GM12872 (cell line): Measurements from ENCODE around the gene KRT72.

Source experiments
- TF ChIP-seq, protein P1 (sequence below): IDR thresholded peaks from 3 replicates; pipeline ENCODE4 v1.5.1; 2011; ENCODE audit warnings: low read depth, mild to moderate bottlenecking, low read length, moderate library complexity; ENCODE audit not compliant: insufficient read depth

Gene KRT72

DNA sequence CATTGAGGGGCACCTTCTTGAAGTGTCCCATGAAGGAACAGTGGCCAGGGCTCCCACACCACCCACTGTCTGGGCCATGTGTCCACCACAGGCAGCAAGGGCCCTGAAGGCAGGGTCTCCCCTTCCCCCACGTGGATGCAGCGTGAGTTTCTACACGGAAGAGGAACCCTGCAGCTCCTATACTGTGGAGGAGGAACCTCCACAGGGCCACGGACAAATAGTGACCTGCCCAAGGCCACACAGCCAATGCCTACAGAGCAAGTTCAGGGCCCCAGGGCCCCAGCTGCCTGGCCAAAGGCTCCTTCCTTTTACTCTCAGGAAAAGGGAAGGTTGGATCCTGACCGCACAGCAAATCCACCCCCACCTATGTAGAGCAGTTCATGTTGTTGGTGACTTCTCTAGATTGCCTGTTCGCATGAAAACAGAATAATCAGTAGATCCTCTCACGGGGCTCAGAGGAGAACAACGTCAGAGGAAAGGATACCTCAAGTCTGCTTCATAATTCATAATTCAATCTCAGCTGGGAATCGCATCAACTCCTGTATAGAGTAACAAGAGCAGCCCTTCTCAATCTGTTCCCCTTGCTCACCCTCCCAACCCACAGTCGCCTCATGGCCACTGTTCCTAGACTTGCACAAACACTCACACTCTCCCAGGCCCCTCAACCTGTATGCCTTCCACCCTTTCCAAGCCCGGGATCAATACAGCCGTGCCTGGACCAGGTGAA lies 28.2 kb upstream of the KRT72 start:
- TF ChIP-seq, protein P1, sequence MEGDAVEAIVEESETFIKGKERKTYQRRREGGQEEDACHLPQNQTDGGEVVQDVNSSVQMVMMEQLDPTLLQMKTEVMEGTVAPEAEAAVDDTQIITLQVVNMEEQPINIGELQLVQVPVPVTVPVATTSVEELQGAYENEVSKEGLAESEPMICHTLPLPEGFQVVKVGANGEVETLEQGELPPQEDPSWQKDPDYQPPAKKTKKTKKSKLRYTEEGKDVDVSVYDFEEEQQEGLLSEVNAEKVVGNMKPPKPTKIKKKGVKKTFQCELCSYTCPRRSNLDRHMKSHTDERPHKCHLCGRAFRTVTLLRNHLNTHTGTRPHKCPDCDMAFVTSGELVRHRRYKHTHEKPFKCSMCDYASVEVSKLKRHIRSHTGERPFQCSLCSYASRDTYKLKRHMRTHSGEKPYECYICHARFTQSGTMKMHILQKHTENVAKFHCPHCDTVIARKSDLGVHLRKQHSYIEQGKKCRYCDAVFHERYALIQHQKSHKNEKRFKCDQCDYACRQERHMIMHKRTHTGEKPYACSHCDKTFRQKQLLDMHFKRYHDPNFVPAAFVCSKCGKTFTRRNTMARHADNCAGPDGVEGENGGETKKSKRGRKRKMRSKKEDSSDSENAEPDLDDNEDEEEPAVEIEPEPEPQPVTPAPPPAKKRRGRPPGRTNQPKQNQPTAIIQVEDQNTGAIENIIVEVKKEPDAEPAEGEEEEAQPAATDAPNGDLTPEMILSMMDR, result no peak

DNA sequence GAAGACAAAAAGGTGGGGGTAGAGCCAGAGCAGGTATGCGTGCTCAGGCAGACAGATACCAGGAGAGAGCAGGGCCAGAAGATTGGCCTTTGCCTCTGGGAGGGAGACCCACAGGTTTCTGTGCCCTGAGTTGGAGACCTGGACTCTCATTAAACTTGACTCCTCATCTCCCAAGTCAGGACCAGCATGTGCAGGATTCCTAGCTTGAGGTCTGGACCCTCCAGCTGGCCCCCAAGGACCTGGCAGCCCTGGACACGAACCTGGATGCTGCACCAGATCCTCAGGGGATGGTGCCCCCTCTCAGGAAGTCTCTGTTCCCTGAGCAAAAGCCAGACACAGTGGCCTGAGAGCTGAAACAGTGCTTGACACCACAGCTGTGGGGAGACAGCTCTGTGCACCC lies 27.6 kb upstream of the KRT72 start:
- TF ChIP-seq, protein P1, result no peak

DNA sequence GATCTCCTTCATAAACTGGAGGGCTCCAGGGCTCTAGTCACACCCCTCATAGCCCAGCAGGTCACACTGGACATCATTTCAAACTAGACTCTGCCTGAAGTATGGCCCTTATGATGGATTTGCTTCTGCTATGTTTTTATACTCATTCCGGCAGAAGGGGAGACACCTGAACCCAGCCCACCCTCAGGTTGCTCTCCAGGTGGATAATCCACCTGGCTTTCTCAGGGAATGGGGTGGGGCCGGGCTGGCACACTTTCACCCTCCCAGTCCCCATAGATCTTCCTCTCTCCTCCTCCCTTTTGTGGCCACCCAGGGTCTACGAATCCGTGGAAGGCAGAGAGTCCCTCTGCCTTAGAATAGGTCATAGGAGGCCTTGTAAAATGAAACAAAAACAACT lies 26.8 kb upstream of the KRT72 start:
- TF ChIP-seq, protein P1, result no peak

DNA sequence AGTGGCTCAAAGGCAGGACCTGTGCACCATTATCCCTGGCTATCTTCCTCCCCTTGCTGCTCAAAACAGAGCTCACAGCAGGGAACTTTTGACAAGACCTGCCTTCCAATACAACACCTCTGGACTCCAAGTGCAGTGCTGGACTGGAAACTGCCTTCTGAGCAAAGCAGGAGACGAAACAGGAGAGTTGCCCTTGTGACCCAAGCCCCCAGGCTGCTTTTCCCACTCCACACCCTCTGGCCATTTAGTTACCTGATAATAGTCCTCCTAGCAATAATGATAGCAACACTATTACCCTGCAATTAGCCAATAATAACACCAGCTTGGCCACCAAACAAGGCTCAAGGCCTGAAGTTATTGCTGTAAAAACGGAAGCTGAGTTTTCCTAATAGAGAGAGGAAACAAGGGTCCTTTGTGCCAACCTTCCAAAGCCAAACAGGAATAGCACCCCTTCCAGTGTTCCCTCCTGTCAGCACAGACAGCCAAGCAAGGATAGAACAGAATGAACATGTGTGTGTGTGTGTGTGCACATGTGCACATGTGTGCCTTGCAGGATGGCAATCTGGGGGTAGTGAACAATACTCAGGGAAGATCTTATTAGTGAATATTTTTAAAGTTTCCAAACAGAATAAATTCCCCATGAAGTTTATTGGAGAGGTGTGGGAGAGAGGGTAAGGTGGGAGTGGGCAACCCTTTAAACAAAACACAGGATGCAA lies 26.3 kb upstream of the KRT72 start:
- TF ChIP-seq, protein P1, result no peak

DNA sequence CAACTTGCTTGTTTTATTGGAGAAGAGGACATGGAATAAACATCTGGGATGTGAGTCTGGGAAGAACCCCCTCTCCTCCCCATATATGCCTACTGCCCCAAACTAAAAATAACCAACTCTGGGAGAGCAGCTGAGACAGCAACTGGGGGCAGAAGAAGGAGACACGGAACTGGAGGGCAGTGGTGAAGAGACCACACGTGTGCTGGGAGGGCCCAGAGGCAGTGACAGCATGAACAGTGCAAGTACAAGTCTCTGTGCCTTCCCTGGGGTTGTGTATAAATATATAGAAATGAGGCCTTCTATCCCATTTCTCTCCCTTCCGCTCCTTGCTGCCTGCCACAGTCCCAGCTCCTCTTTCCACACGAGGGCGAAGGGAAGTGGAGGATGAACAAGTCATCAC lies 21.1 kb upstream of the KRT72 start:
- TF ChIP-seq, protein P1, result no peak

DNA sequence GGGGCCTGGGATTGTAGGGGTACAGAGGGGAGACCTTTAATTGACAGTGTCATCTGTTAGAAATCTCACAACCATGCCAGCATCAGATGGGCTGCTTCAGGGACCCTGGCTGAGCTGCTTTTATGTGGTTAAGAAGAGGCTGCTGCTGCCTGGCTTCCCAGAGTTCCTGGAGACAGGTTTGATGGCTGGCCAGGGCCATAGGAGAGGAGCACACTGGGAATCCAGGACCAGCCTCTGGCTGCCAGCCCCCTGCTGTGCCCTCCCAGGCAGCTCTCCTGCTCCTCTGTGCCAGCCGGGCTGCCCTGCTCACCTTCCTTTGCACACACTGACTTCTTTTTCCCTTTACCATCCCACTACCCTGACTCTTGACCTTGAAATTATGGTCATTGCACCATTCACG lies 17.6 kb upstream of the KRT72 start:
- TF ChIP-seq, protein P1, result no peak

DNA sequence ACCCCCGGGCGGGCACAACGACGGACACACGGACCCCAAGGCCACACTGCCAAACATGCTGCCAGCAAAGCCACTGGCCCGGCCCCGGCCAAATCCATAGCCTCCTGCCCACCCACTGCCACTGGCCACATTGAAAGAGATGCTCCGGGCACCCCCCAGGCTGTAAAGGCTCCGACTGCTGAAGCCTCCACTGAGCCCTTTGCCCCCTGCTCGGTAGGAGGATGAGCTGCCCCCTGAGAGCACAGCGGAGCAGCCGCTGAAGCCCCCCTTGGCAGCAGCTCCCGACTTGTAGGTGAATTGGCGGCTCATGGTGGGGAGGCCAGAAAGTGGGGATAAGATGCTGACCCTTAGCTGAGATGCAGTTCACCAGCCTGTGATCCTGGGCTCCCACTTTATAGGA lies 17.0 kb upstream of the KRT72 start, which contains the start of gene KRT73:
Gene KRT73, minus strand, starts transcription at position 344 of the 400 bp plus-strand sequence. Its CDS starts 35 bp downstream, at position 309.
- TF ChIP-seq, protein P1, result no peak
